Panc1 (cell line): ENCODE measurements around the gene EXT2. TPM values are rescaled to one million over a fixed set of nuclear protein-coding genes. Genes with fewer than 3 reads are reported as not detected.

ENCODE experiments used
- ATAC-seq: fragments of 200-7000 bp; cut with Tn5 transposase; 2 replicates; pipeline ENCODE4 v1.9.1; 2020; ENCODE audit warnings: mild to moderate bottlenecking, moderate library complexity
- BruUV-seq: library from RNA; stranded (reverse); fragments of 400-500 nt; replicated peaks from 2 replicates; lab custom pipeline; 2021; lab: Mats Ljungman, UMichigan
- CTCF ChIA-PET: fragments of 300-600 bp; sonication (Branson Sonifier 250); formaldehyde crosslinking; loops from one replicate; lab custom pipeline; 2022; ENCODE audit warnings: antibody characterized with exemption; lab: Charles Lee
- POLR2A ChIA-PET: fragments of 300-600 bp; sonication (Branson Sonifier 250); formaldehyde crosslinking; loops from one replicate; lab custom pipeline; 2022; ENCODE audit warnings: antibody characterized with exemption; lab: Charles Lee
- DNase-seq: peaks from one replicate; pipeline ENCODE4 v3.0.0-alpha.2; 2010; ENCODE audit warnings: low read depth, low spot score
- H3K27ac ChIP-seq: 2 replicates; pipeline ENCODE4 v1.5.1; 2011; ENCODE audit warnings: mild to moderate bottlenecking, low read length, inconsistent platforms
- H3K27me3 ChIP-seq: fragments of 200-500 bp; sonication (Bioruptor generic); 2 replicates; pipeline ENCODE4 v1.6.0; 2014; ENCODE audit warnings: low read length, inconsistent platforms; ENCODE audit not compliant: control insufficient read depth, insufficient read depth
- H3K36me3 ChIP-seq: fragments of 200-500 bp; sonication (Bioruptor generic); 2 replicates; pipeline ENCODE4 v1.5.1; 2014; ENCODE audit warnings: inconsistent platforms, mild to moderate bottlenecking, low read length, moderate library complexity; ENCODE audit not compliant: control insufficient read depth, insufficient read depth
- H3K4me1 ChIP-seq: 2 replicates; pipeline ENCODE4 v1.5.1; 2011; ENCODE audit warnings: inconsistent platforms, mild to moderate bottlenecking, low read length, moderate library complexity; ENCODE audit not compliant: control insufficient read depth, insufficient read depth
- H3K4me3 ChIP-seq, 2 experiments: 2 replicates each; pipeline ENCODE4 v1.5.1; 2011 to 2012; ENCODE audit warnings: low read depth in 2 of 2, low read length in 2 of 2, mild to moderate bottlenecking in 2 of 2, inconsistent platforms in 1 of 2, moderate library complexity in 1 of 2
- H3K9me3 ChIP-seq: fragments of 200-500 bp; sonication (Bioruptor generic); 2 replicates; pipeline ENCODE4 v1.5.1; 2014; ENCODE audit warnings: low read depth, mild to moderate bottlenecking, inconsistent platforms, low read length, moderate library complexity; ENCODE audit not compliant: control insufficient read depth, insufficient read depth
- SIN3A ChIP-seq: IDR thresholded peaks from 2 replicates; pipeline ENCODE4 v1.6.1; 2012; ENCODE audit warnings: low read depth, mild to moderate bottlenecking, low read length, moderate library complexity, borderline replicate concordance; ENCODE audit not compliant: insufficient read depth
- TCF7L2 ChIP-seq: IDR thresholded peaks from 2 replicates; pipeline ENCODE4 v1.6.1; 2011; ENCODE audit warnings: mild to moderate bottlenecking, low read depth, low read length, inconsistent platforms
- in situ Hi-C: cut with HindIII; loops from 2 replicates; pipeline ENCODE4 v1.10.0; 2016; ENCODE audit warnings: low sequenced_read_pairs, low pct_unique_long_range_greater_than_20kb
- intact Hi-C: fragments of 100-400 bp; cut with micrococcal nuclease; formaldehyde crosslinking; loops from one replicate; pipeline ENCODE4 v1.10.0; 2022; ENCODE audit not compliant: unreplicated experiment
- total RNA-seq: library from RNA; stranded (reverse); gene quantifications from one replicate; pipeline ENCODE4 v1.2.1, GENCODE V29; 2021; ENCODE audit not compliant: unreplicated experiment
- TF ChIP-seq, protein P1 (sequence below), 2 experiments: IDR thresholded peaks; 2 replicates each; pipeline ENCODE4 v1.6.1; 2011 to 2012; ENCODE audit warnings: low read depth in 2 of 2, control low read depth in 1 of 2, low read length in 1 of 2, mild to moderate bottlenecking in 1 of 2, moderate library complexity in 1 of 2; ENCODE audit not compliant: insufficient read depth in 1 of 2

EXT2 gene
- total RNA-seq, 1 experiment from 2014 or later, result 57.5 TPM

GRCh38 chr11:44257338-44258189 lies 162.1 kb downstream of the EXT2 start:
- peaks cover 11% of the 10 kb centered on the region; the same call in 1 of the 2 replicates for H3K9me3 ChIP-seq
- ChIA-PET CTCF (interaction anchor here (0.6 kb wide), 1 partner anchor 81 kb away, joined by 3 read pairs; no protein-coding TSS in a partner anchor), POLR2A (no interaction called here)
- no peak overlapping the region for H3K4me3 ChIP-seq
- no peak for ATAC-seq
- H3K27ac ChIP-seq, result no peak overlapping the region
- in situ Hi-C loops, result no loop called here
- no peaks in the 10 kb centered on the region for H3K4me1 ChIP-seq
- H3K36me3 ChIP-seq, result no peaks in the 10 kb centered on the region
- BruUV-seq, result no TSS peak
- no peak for TF ChIP-seq TCF7L2
- TF ChIP-seq, protein P1, sequence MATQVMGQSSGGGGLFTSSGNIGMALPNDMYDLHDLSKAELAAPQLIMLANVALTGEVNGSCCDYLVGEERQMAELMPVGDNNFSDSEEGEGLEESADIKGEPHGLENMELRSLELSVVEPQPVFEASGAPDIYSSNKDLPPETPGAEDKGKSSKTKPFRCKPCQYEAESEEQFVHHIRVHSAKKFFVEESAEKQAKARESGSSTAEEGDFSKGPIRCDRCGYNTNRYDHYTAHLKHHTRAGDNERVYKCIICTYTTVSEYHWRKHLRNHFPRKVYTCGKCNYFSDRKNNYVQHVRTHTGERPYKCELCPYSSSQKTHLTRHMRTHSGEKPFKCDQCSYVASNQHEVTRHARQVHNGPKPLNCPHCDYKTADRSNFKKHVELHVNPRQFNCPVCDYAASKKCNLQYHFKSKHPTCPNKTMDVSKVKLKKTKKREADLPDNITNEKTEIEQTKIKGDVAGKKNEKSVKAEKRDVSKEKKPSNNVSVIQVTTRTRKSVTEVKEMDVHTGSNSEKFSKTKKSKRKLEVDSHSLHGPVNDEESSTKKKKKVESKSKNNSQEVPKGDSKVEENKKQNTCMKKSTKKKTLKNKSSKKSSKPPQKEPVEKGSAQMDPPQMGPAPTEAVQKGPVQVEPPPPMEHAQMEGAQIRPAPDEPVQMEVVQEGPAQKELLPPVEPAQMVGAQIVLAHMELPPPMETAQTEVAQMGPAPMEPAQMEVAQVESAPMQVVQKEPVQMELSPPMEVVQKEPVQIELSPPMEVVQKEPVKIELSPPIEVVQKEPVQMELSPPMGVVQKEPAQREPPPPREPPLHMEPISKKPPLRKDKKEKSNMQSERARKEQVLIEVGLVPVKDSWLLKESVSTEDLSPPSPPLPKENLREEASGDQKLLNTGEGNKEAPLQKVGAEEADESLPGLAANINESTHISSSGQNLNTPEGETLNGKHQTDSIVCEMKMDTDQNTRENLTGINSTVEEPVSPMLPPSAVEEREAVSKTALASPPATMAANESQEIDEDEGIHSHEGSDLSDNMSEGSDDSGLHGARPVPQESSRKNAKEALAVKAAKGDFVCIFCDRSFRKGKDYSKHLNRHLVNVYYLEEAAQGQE (IDR thresholded peaks at IDR 0.05; ENCODE audit: insufficient read depth in 1 of 2, low read depth in 2 of 2, low read length in 1 of 2), result no peak
- intact Hi-C loops, result no loop called here
- no peaks in the 10 kb centered on the region for H3K27me3 ChIP-seq
- no peak for DNase-seq

DNA sequence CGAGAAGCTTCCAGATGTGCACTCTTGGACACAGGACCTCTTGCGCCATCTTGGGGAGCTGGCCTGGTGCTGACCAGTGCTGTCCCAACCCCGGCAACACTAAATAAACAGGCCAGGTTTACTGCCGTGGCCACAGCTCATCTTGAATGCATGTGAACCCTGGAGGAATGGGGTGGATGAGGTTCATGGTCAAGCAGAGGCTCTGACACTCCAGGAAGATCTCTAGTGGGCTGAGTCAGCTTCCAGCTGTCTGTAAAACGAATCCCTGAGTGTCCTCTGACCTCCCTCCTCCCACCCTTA lies 162.7 kb downstream of the EXT2 start:
- intact Hi-C loops (no loop called here), in situ Hi-C loops (no loop called here)
- Histone ChIP-seq H3K4me1 (no peaks in the 10 kb centered on the region), H3K4me3 (no peak overlapping the region), H3K36me3 (no peaks in the 10 kb centered on the region), H3K27me3 (no peaks in the 10 kb centered on the region), H3K9me3 (peaks cover 5% of the 10 kb centered on the region; the same call in 1 of the 2 replicates), H3K27ac (no peak overlapping the region)
- ChIA-PET CTCF (interaction anchor here (0.6 kb wide), 1 partner anchor 81 kb away, joined by 3 read pairs; no protein-coding TSS in a partner anchor), POLR2A (no interaction called here)
- no TSS peak for BruUV-seq
- ATAC-seq (no peak), DNase-seq (no peak)
- TF ChIP-seq, protein P1 (IDR thresholded peaks at IDR 0.05; ENCODE audit: insufficient read depth in 1 of 2, low read depth in 2 of 2, low read length in 1 of 2), result no peak
- no peak for TF ChIP-seq TCF7L2
- no peak for TF ChIP-seq SIN3A
